K562 (cell line): Measurements from ENCODE around the gene MYLK3.

Experiments
- CTCF ChIP-seq, 3 experiments: IDR thresholded peaks in 2 of 3; conservative IDR thresholded peaks in 1 of 3; 2 replicates each; pipeline ENCODE4 v1.5.1; 2011 to 2012; ENCODE audit warnings: low read length in 3 of 3, mild to moderate bottlenecking in 3 of 3, control low read depth in 2 of 3, improper control_type of control experiment in 1 of 3, inconsistent platforms in 1 of 3, low read depth in 1 of 3, mixed read lengths in 1 of 3, moderate library complexity in 1 of 3; ENCODE audit not compliant: insufficient read depth in 2 of 3
- SAP30 ChIP-seq: fragments of 200-600 bp; sonication (generic); IDR thresholded peaks from 2 replicates; pipeline ENCODE4 v1.6.1; 2012; ENCODE audit warnings: borderline replicate concordance, low read depth, mild to moderate bottlenecking, moderate library complexity, low read length, control low read depth, inconsistent platforms; ENCODE audit not compliant: insufficient read depth, poor library complexity, severe bottlenecking
- SP1 ChIP-seq: sonication (generic); formaldehyde crosslinking; IDR thresholded peaks from 2 replicates; pipeline ENCODE4 v1.8.1; 2022; ENCODE audit warnings: mild to moderate bottlenecking, missing genetic modification reagents
- ZBTB33 ChIP-seq: sonication (generic); formaldehyde crosslinking; IDR thresholded peaks from 2 replicates; pipeline ENCODE4 v1.8.1; 2023; ENCODE audit warnings: mild to moderate bottlenecking, missing genetic modification reagents

GRCh38 chr16:46748775-46749705 lies 896 bp upstream of the MYLK3 start:
- TF ChIP-seq ZBTB33 = no peak
- no peak for TF ChIP-seq SP1 (CRISPR knock-in tag)
- TF ChIP-seq SAP30 = no peak
- TF ChIP-seq CTCF (IDR thresholded peaks at IDR 0.05 in 2 of 3, conservative IDR thresholded peaks at IDR 0.05 in 1 of 3; ENCODE audit: insufficient read depth in 2 of 3, low read depth in 1 of 3, low read length in 3 of 3) = no peak
